Measurements from ENCODE around the gene ZNF584.

- TF ChIP-seq YY1 (IDR thresholded peaks at IDR 0.05; ENCODE audit: insufficient read depth, insufficient read length) (no peak), ZNF274 (IDR thresholded peaks at IDR 0.05; ENCODE audit: low read depth, low read length) (no peak), SUZ12 (IDR thresholded peaks at IDR 0.05; ENCODE audit: extremely low read depth, insufficient read depth, insufficient read length) (no peak)
Observed at GRCh38 chr19:58417071-58417470, 8.6 kb downstream of the ZNF584 start.

Measured in NT2/D1 (cell line).